Neural progenitor cell (in vitro differentiated cells): ENCODE measurements around the gene TMEM107. TPM values are rescaled to one million over a fixed set of nuclear protein-coding genes. Genes with fewer than 3 reads are reported as not detected.

Experiments used
- DNase-seq: peaks from one replicate; pipeline ENCODE4 v3.0.0-alpha.2; 2016; ENCODE audit warnings: low spot score
- H2AFZ ChIP-seq: fragments of 200-600 bp; sonication (generic); replicated peaks from 2 replicates; pipeline ENCODE4 v1.6.1; 2016; ENCODE audit warnings: antibody characterized with exemption
- H3F3A ChIP-seq: fragments of 200-600 bp; sonication (generic); 2 replicates; pipeline ENCODE4 v1.6.1; 2016; ENCODE audit warnings: antibody characterized with exemption, low read depth
- H3K27ac ChIP-seq: fragments of 200-600 bp; sonication (generic); 2 replicates; pipeline ENCODE4 v1.5.1; 2016; ENCODE audit warnings: mild to moderate bottlenecking
- H3K27me3 ChIP-seq: fragments of 200-600 bp; sonication (generic); 2 replicates; pipeline ENCODE4 v1.6.1; 2016; ENCODE audit warnings: mild to moderate bottlenecking, moderate library complexity
- H3K36me3 ChIP-seq: fragments of 200-600 bp; sonication (generic); 2 replicates; pipeline ENCODE4 v1.5.1; 2016
- H3K4me1 ChIP-seq: fragments of 200-600 bp; sonication (generic); 2 replicates; pipeline ENCODE4 v1.6.1; 2016; ENCODE audit warnings: mixed run types
- H3K4me2 ChIP-seq: fragments of 200-600 bp; sonication (generic); 2 replicates; pipeline ENCODE4 v1.6.1; 2016
- H3K4me3 ChIP-seq: fragments of 200-600 bp; sonication (generic); 2 replicates; pipeline ENCODE4 v1.5.1; 2016
- H3K79me2 ChIP-seq: fragments of 200-600 bp; sonication (generic); 2 replicates; pipeline ENCODE4 v1.6.1; 2016; ENCODE audit warnings: low read depth
- H3K9ac ChIP-seq: fragments of 200-600 bp; sonication (generic); 2 replicates; pipeline ENCODE4 v1.6.1; 2016
- H3K9me3 ChIP-seq: fragments of 200-600 bp; sonication (generic); 2 replicates; pipeline ENCODE4 v1.5.1; 2016; ENCODE audit warnings: low read depth
- H4K20me1 ChIP-seq: fragments of 200-600 bp; sonication (generic); 2 replicates; pipeline ENCODE4 v1.6.1; 2016; ENCODE audit warnings: low read depth
- H3K27ac Mint-ChIP-seq: 3 replicates; pipeline ENCODE4 v1.8.0; 2021; ENCODE audit warnings: mixed read lengths
- H3K27me3 Mint-ChIP-seq: 2 replicates; pipeline ENCODE4 v1.8.0; 2022; ENCODE audit warnings: low read depth, mild to moderate bottlenecking, inconsistent platforms, moderate library complexity, mixed read lengths; ENCODE audit not compliant: insufficient read depth
- H3K36me3 Mint-ChIP-seq: 3 replicates; pipeline ENCODE4 v1.8.0; 2021; ENCODE audit warnings: mixed read lengths
- H3K4me1 Mint-ChIP-seq: 3 replicates; pipeline ENCODE4 v1.8.0; 2021; ENCODE audit warnings: mixed read lengths
- H3K4me3 Mint-ChIP-seq: 3 replicates; pipeline ENCODE4 v1.8.0; 2021; ENCODE audit warnings: mild to moderate bottlenecking, moderate library complexity, mixed read lengths
- H3K9me3 Mint-ChIP-seq: 3 replicates; pipeline ENCODE4 v1.8.0; 2020; ENCODE audit warnings: mixed read lengths
- CTCF ChIP-seq: fragments of 200-600 bp; sonication (generic); IDR thresholded peaks from 2 replicates; pipeline ENCODE4 v1.5.1; 2017; ENCODE audit warnings: antibody characterized with exemption, mild to moderate bottlenecking
- EZH2 ChIP-seq: fragments of 200-600 bp; sonication (generic); IDR thresholded peaks from 2 replicates; pipeline ENCODE4 v1.6.1; 2017; ENCODE audit warnings: antibody characterized with exemption, mild to moderate bottlenecking, moderate library complexity
- EZH2phosphoT487 ChIP-seq: fragments of 200-600 bp; sonication (generic); IDR thresholded peaks from 2 replicates; pipeline ENCODE4 v1.6.1; 2017; ENCODE audit warnings: antibody characterized with exemption
- total RNA-seq: library from RNA; depleted of rRNA; stranded (reverse); fragments of >200 nt; gene quantifications from 2 replicates; pipeline ENCODE4 v1.2.3, GENCODE V29; 2015; ENCODE audit warnings: low replicate concordance

The TMEM107 gene
- total RNA-seq, 1 donor from 2014 or later, result 26.0 TPM

GRCh38 chr17:8162997-8163977, 12.9 kb downstream of the TMEM107 start:
- Histone ChIP-seq H3K9me3 (no peaks in the 10 kb centered on the region), H3K4me2 (peak overlapping the region; percentile 91), H3K27ac (peak overlapping the region; percentile 79), H4K20me1 (peaks cover 36% of the 10 kb centered on the region), H3F3A (peaks cover 46% of the 10 kb centered on the region), H3K27me3 (no peaks in the 10 kb centered on the region), H3K79me2 (peaks cover 19% of the 10 kb centered on the region), H3K9ac (peak overlapping the region; percentile 64), H3K4me1 (peaks cover 23% of the 10 kb centered on the region), H3K4me3 (peak overlapping the region; percentile 100), H2AFZ (peak overlapping the region; percentile 83), H3K36me3 (peaks cover 4% of the 10 kb centered on the region)
- Mint-ChIP-seq H3K4me1 (peaks cover 42% of the 10 kb centered on the region), H3K9me3 (no peaks in the 10 kb centered on the region), H3K4me3 (peak overlapping the region; percentile 93), H3K36me3 (peaks cover 7% of the 10 kb centered on the region), H3K27ac (peak overlapping the region; percentile 97), H3K27me3 (peaks cover 6% of the 10 kb centered on the region)
- peak; percentile 70 for DNase-seq
- no peak for TF ChIP-seq EZH2phosphoT487
- TF ChIP-seq CTCF, result no peak
- TF ChIP-seq EZH2, result no peak

GRCh38 chr17:8162233-8162996, 13.8 kb downstream of the TMEM107 start, which contains the start of gene VAMP2:
Gene VAMP2 (minus strand): TSS chr17:8162948. CDS start chr17:8162879, 69 bp downstream.
- peaks cover 19% of the 10 kb centered on the region for H3K79me2 ChIP-seq
- peak within 1 kb of the TSS; percentile 96 for H2AFZ ChIP-seq
- DNase-seq, result peak; percentile 90
- Mint-ChIP-seq H3K36me3 (peaks cover 7% of the 10 kb centered on the region), H3K27me3 (peaks cover 6% of the 10 kb centered on the region), H3K9me3 (no peaks in the 10 kb centered on the region), H3K4me1 (peaks cover 38% of the 10 kb centered on the region), H3K27ac (peak within 1 kb of the TSS; percentile 97), H3K4me3 (peak within 1 kb of the TSS; percentile 93)
- peaks cover 20% of the 10 kb centered on the region for H3K4me1 ChIP-seq
- peak within 1 kb of the TSS; percentile 97 for H3K4me2 ChIP-seq
- H3K4me3 ChIP-seq, result peak within 1 kb of the TSS; percentile 100
- peaks cover 4% of the 10 kb centered on the region for H3K36me3 ChIP-seq
- H3K9ac ChIP-seq, result peak within 1 kb of the TSS; percentile 99
- H3F3A ChIP-seq, result peaks cover 48% of the 10 kb centered on the region
- no peaks in the 10 kb centered on the region for H3K9me3 ChIP-seq
- TF ChIP-seq CTCF (no peak), EZH2 (no peak), EZH2phosphoT487 (no peak)
- H4K20me1 ChIP-seq, result peaks cover 39% of the 10 kb centered on the region
- peak within 1 kb of the TSS; percentile 97 for H3K27ac ChIP-seq
- H3K27me3 ChIP-seq, result no peaks in the 10 kb centered on the region

GRCh38 chr17:8161289-8162232, 14.6 kb downstream of the TMEM107 start:
- H3K4me1 ChIP-seq, result peaks cover 19% of the 10 kb centered on the region

More at GRCh38 chr17:8161289-8162232, 14.6 kb downstream of the TMEM107 start:
- Histone ChIP-seq H3K79me2 (peaks cover 19% of the 10 kb centered on the region), H2AFZ (no peak overlapping the region), H3F3A (peaks cover 56% of the 10 kb centered on the region), H3K27me3 (no peaks in the 10 kb centered on the region), H3K27ac (no peak overlapping the region), H3K4me2 (peak overlapping the region; percentile 97), H3K36me3 (peaks cover 4% of the 10 kb centered on the region), H3K9ac (peak overlapping the region; percentile 99), H4K20me1 (peaks cover 39% of the 10 kb centered on the region), H3K4me3 (peak overlapping the region; percentile 100), H3K9me3 (no peaks in the 10 kb centered on the region)
- Mint-ChIP-seq H3K4me3 (peak overlapping the region; percentile 88), H3K9me3 (no peaks in the 10 kb centered on the region), H3K27ac (no peak overlapping the region), H3K27me3 (peaks cover 2% of the 10 kb centered on the region), H3K36me3 (peaks cover 7% of the 10 kb centered on the region), H3K4me1 (peaks cover 36% of the 10 kb centered on the region)
- no peak for DNase-seq
- no peak for TF ChIP-seq CTCF
- no peak for TF ChIP-seq EZH2
- TF ChIP-seq EZH2phosphoT487, result no peak
